Measurements from ENCODE around the gene IPMK.
A peak's percentile ranks its signal among the peaks of the same experiment; 100 is the strongest.

- TF ChIP-seq CTCF (conservative IDR thresholded peaks at IDR 0.05) (peak; percentile 93), ZFX (IDR thresholded peaks at IDR 0.05) (no peak)
These were observed 31.9 kb upstream of the IPMK start for GRCh38 chr10:58299580-58299979.

Data from C4-2B (cell line).